Renal cortical epithelial cell (primary cell): ENCODE measurements around the gene RAB3C. TPM values are rescaled to one million over a fixed set of nuclear protein-coding genes. Genes with fewer than 3 reads are reported as not detected.
"Not testable (repeated sequence)": the region's sequence is repeated elsewhere in the genome, so short reads cannot be mapped to it uniquely, and the experiment has no call there.

ENCODE experiments used
- DNase-seq: peaks from one replicate; pipeline ENCODE4 v3.0.0-alpha.2; 2011; ENCODE audit warnings: low read depth
- total RNA-seq: library from RNA; depleted of rRNA; stranded (reverse); fragments of >200 nt; gene quantifications from 2 replicates; pipeline ENCODE4 v1.2.3, GENCODE V29; 2014

The RAB3C gene
- total RNA-seq: not detected in 2 replicates

- DNase-seq: peak; percentile 89
Observed at GRCh38 chr5:58582803-58583491, at the start of gene RAB3C. Gene RAB3C, plus strand, starts transcription at chr5:58583075. Its CDS starts 134 bp downstream, at chr5:58583209.

GRCh38 chr5:58541935-58542334, 40.9 kb upstream of the RAB3C start:
- DNase-seq: not testable (repeated sequence)

- DNase-seq: no peak
Observed at GRCh38 chr5:58542709-58543108, 40.2 kb upstream of the RAB3C start.

- no peak for DNase-seq
Observed at GRCh38 chr5:58543723-58544122, 39.2 kb upstream of the RAB3C start.

- DNase-seq: no peak
Observed at GRCh38 chr5:58544195-58544594, 38.7 kb upstream of the RAB3C start.

- no peak for DNase-seq
Observed at GRCh38 chr5:58544926-58545325, 37.9 kb upstream of the RAB3C start.

- DNase-seq: peak; percentile 39
Observed at GRCh38 chr5:58545912-58546311, 37.0 kb upstream of the RAB3C start.

- DNase-seq: no peak
Observed at GRCh38 chr5:58548068-58548467, 34.8 kb upstream of the RAB3C start.

- DNase-seq: no peak
Observed at GRCh38 chr5:58551492-58551891, 31.4 kb upstream of the RAB3C start.

GRCh38 chr5:58557665-58558338, 25.1 kb upstream of the RAB3C start:
- DNase-seq: not testable (repeated sequence)

- DNase-seq: not testable (repeated sequence)
Observed at GRCh38 chr5:58563016-58563700, 19.7 kb upstream of the RAB3C start.

GRCh38 chr5:58564043-58564832, 18.6 kb upstream of the RAB3C start:
- DNase-seq: not testable (repeated sequence)

- DNase-seq: no peak
Observed at GRCh38 chr5:58565033-58565432, 17.8 kb upstream of the RAB3C start.

GRCh38 chr5:58571501-58571900, 11.4 kb upstream of the RAB3C start:
- DNase-seq: no peak

GRCh38 chr5:58572973-58573372, 9.9 kb upstream of the RAB3C start:
- DNase-seq: not testable (repeated sequence)

GRCh38 chr5:58579781-58580180, 3.1 kb upstream of the RAB3C start:
- no peak for DNase-seq

- DNase-seq: peak; percentile 0
Observed at GRCh38 chr5:58582019-58582802, 664 bp upstream of the RAB3C start.

- no peak for DNase-seq
Observed at GRCh38 chr5:58595952-58596351, 13.1 kb downstream of the RAB3C start.

- DNase-seq: no peak
Observed at GRCh38 chr5:58598440-58598839, 15.6 kb downstream of the RAB3C start.

- DNase-seq: no peak
Observed at GRCh38 chr5:58599217-58599616, 16.3 kb downstream of the RAB3C start.

- not testable (repeated sequence) for DNase-seq
Observed at GRCh38 chr5:58600613-58601012, 17.7 kb downstream of the RAB3C start.
